IPS-NIHi11 (cell line): ENCODE data around the gene RUNX2.
"Not testable (repeated sequence)": the region's sequence is repeated elsewhere in the genome, so short reads cannot be mapped to it uniquely, and the experiment has no call there.

Source experiments
- DNase-seq: peaks from one replicate; pipeline ENCODE4 v3.0.0; 2012; ENCODE audit warnings: mixed read lengths, low spot score

Gene RUNX2

GRCh38 chr6:45460166-45460565 lies 132.0 kb downstream of the RUNX2 start:
- no peak for DNase-seq

DNA sequence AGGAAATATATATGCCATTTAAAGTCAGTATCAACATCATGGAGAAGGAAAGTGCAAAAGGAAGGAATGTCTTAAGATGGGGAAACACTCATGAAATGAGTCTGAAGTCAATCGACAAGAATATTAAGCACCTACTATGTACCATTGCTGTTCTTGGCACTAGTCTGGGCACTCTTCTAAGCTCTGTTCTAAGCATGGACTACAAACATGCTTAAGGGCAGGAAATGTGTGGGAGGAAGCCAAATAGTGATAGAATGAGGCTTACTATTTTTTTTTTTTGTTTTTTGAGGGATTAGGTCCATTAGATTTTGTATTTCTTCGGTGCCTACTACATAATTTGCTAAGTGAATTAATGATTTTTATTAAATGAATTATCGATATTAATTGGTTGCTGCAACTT lies 133.4 kb downstream of the RUNX2 start:
- DNase-seq, result no peak

DNA sequence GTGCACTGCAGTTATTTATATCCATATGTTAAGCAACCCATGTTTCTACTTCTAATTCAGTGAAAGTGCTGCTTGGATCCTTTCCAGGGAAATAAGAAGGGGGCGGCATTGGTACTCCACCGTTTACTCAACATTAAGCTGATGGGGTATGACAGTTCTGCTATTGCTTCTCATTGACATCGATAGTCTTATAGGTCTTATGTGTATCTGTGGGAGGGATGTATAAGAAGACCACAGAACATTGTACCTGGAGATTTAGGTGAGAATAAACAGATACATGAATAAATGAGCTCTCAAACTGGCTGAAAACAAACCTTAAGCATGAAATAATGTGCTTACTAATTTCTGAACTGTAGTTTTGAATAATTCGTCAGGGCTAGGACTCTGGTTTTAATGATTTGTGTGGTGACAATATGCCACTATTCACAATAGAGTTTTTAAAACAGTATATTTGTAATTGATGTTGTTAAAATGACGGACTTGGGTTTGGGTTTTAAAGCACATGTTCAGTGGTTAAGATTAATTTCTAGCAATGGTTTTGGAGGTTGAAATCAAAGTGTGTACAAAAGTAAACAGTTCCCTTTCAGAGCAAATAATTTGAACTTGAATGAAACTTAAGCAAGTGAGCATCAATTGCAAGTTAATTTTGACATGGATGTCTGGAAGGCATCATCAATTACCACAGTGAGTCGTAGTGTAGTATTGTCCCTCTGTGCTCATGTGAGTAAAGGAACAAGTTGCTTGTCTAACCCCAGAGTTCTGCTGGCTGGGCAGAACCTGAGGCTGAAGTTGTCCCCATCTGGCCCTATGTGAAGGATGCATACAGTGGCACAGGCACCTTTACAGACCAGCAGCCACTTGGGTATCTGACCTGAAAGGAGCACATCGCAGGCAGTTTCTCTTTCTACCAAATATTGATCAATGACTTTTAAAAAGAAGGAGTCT lies 134.3 kb downstream of the RUNX2 start:
- DNase-seq, result no peak

DNA sequence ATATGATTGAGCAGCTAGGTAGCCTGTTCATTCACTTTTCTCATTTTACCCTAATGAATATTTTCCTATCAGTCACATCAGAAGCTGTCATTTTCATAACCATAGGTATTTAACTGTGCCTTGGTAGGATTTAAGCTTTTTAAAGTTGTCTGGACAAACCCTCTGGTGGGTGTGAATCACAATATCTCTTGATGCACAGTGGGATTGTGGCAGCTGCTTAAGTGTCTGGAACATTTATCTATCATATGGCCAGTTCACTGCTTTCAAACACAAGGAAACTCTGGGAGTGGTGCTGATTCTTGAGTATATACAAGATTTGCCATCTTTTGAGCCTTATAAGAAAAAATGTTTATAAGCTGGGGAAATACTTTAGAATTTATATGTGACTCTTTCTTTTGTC lies 136.6 kb downstream of the RUNX2 start:
- DNase-seq, result no peak

GRCh38 chr6:45466686-45467085 lies 138.6 kb downstream of the RUNX2 start:
- DNase-seq, result no peak

DNA sequence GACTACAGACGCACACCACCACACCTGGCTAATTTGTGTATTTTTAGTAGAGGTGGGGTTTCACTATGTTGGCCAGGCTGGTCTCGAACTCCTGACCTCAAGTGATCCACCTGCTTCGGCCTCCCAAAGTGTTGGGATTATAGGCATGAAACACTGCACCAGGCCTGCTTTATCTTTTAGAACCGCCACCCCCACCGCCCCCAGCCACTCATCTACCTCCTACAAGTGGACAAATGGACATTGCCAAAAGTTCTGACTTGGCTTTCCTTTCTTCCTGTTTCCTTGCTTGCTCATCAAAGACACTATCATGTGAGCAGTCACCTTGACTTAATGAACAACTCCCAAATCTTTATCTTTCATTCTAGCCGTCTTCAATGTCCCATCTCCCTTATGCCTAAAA lies 139.3 kb downstream of the RUNX2 start:
- DNase-seq, result not testable (repeated sequence)

DNA sequence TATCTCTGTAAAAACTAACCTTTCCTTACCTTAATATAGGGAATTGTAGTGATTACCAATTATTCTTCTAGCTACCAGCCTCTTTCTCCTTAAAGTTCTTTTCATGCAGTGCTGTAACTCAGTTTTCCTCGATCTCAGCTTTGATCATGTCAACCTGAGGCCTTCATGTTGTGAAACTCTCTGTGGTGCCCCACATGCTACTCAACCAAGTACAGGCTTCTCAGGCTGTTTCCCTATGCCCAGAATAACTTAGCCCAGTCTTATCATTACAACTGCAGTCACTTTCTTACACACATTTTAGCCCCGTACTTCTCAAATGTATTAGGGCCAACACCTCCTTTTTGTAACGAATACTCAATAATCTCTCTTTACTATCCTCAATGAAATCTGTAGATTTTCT lies 139.7 kb downstream of the RUNX2 start:
- DNase-seq, result no peak

- DNase-seq, result no peak
Observed at GRCh38 chr6:45469663-45470062, 141.5 kb downstream of the RUNX2 start.

DNA sequence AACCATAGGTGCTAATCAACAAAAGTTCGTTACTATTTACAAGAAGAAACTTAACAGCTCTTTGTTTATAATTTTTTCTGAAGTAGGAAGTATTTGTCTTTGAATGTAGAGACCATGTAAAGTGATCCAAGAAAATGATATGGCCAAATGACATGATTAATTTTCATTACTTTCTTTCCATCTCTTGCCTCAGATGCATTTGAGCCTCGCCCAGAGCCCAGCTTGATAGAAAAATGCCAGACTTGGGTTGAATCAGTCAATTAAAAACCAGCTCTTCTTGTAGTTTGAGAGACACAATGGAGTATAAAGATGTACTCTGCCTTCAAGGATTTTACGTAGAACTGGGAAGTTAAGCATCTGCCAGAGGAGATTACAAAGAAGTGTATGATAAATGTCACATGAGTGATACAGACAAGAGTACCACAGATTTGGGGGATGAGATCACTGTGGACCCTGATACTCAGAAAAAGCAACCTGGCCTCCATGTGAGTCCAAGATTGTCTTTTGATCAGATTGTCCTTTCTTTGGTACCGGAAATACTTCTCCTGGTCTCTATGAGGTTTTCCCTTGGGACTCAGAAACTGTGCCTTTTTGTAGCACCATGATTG lies 142.1 kb downstream of the RUNX2 start:
- DNase-seq, result no peak

- DNase-seq, result no peak
Observed at GRCh38 chr6:45472382-45472781, 144.3 kb downstream of the RUNX2 start.

DNA sequence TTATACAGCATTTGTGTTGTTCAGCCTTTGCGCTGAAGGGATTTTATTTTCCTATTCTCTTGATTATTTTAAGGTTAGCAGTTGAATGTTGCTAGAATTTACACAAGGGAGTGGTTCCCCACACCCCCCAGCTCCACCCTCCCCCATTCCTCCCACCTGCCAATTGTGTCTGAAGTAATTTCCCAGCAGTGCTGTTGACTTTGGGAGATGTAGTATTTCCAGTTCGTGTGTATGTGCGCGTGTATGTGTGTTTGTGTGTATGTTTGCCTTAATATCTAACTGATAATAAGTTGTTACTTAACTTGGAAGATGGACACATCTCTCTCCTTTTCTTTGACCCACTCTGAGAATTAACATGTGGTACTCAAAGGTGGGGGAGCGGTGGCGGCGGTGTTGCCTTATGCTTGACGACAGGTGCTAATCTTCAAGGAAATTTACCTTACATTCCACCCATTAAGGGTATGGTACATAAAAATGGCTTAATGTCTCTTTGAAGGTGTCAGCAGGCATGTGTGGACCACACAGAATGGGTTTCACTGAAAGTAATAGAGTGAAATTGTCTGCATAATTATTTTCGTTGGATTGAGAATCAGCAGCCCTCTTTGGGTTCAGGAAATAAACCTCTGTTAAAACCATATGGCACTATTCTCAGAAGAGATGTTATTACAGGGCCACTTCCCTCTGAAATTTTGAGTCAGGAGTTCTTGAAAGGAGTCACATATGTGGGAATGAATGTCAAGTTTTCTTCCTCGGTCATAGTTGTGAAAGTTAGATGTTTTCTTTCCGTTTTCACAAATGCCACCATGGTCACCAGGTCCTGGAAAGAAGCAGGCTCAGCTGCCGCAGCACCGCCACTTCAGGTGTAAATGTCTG lies 145.2 kb downstream of the RUNX2 start:
- no peak for DNase-seq

GRCh38 chr6:45474376-45474775 lies 146.2 kb downstream of the RUNX2 start:
- DNase-seq, result no peak

DNA sequence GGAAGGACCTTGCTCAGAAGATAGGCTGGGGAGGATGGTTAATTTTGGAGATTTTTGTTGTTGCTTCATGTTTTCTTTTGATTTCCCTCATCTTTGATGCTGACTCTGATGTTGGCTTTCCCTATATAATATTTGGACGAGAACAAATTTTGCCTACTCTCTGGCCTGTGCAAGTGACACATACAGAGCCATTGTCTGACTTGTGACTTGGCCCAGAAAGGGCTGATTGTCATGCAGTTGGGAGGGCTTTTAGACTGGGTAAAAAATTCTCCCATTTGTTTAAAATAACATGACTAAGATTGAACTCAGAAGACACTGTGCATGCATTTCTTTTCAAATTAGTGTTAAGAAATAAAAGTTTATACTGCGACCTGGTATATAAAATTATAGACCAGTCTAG lies 148.2 kb downstream of the RUNX2 start:
- DNase-seq, result no peak

DNA sequence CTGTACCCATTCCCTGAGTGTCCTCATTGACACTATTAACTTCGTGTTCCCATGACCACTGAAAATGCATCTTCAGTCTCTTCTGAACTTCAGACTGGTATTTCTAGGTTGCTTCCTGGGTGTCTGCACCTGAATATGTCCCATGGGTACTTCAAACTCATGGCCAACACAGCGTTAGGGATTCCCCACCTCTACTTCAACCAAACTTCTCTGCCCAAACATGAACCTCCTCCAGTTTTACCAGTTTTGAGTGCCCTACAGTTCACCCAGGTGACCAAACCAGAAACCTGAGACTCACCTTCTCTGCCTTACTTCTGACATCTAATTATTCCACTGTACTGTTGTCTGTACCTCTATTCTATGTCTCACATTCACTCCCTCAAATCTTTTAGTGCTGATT lies 149.1 kb downstream of the RUNX2 start:
- DNase-seq, result no peak

GRCh38 chr6:45477790-45478189 lies 149.7 kb downstream of the RUNX2 start:
- DNase-seq, result no peak

- DNase-seq, result no peak
Observed at GRCh38 chr6:45478240-45478639, 150.1 kb downstream of the RUNX2 start.

DNA sequence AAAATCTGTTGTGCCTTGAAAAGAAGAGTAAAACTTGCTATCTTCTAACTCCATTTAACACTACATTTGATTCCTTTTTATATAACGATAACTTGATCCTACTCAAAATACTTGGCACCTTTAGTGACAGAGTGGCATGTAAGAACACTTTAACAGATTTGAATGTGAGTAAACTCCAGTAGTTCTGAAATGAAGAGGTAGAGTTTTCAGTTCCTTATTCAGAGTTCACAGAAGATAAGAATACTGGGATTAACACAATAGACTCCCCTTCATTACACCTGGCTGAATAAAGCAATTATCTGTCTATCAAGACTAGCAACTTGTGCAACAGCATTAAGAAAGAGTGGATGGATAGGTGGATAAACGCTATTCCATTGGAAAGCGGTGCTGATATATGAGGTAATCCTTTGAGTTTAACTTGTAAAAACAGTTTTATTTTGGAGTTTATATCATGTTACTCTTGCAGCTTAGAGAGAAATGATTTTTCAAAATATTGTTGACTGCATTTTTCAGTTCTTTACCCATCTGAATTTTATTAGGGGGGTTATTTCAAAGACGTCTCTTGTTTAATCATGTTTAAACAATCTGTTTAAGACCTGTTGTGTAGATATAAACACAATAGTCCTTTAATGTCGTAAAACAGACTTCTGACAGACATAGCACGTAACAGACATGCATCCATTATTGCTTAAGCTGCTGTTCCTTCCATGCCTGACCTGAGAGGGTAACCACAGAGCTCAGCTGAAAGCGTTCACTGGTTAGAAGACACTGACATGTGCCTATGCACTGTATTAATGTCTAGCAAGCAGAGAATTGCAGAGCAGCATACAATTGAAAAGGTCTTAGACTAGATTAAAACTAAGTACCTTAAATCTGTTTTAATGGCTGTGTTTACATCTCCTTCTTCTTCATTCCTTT lies 152.0 kb downstream of the RUNX2 start:
- DNase-seq, result no peak

GRCh38 chr6:45480752-45481415 lies 152.8 kb downstream of the RUNX2 start:
- no peak for DNase-seq

GRCh38 chr6:45483021-45483420 lies 154.9 kb downstream of the RUNX2 start:
- DNase-seq, result no peak

DNA sequence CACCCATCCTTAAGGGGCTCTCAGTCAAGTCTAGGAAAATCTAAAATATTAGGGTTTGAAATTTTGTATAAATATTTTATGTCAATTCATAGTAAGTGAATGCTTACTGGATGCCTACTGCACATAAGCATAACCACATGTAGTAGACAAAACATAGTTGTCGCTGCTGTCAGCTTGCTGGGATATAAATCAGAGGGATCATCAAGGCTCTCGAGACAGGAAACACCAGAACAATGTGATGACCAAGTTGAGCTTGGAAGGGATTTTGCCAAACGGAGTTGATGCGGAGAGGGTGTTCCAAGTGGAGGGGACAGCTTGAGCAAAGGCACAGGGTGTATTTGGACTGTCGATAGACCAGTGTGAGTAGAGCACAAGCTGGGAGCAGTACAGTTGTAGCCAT lies 155.4 kb downstream of the RUNX2 start:
- no peak for DNase-seq

- DNase-seq, result no peak
Observed at GRCh38 chr6:45486736-45487135, 158.6 kb downstream of the RUNX2 start.
